Memory B cell (primary cell): ENCODE data around the gene PAX9.

Experiments used
- ATAC-seq: fragments of 150-1000 bp; cut with Tn5 transposase; 2 replicates; pipeline ENCODE4 v1.10.0; 2021; ENCODE audit warnings: low read depth, mild to moderate bottlenecking, moderate library complexity
- DNase-seq, 2 donors: peaks; one replicate each; pipeline ENCODE4 v3.0.0; 2022; ENCODE audit warnings: low spot score in 2 of 2
- H3K27ac Mint-ChIP-seq: one replicate; pipeline ENCODE4 v1.8.0; 2022; ENCODE audit warnings: mild to moderate bottlenecking, moderate library complexity, mixed read lengths
- H3K27me3 Mint-ChIP-seq: one replicate; pipeline ENCODE4 v1.8.0; 2022; ENCODE audit warnings: mixed read lengths
- H3K36me3 Mint-ChIP-seq: one replicate; pipeline ENCODE4 v1.8.0; 2022; ENCODE audit warnings: mild to moderate bottlenecking, mixed read lengths
- H3K4me1 Mint-ChIP-seq: one replicate; pipeline ENCODE4 v1.8.0; 2022; ENCODE audit warnings: mixed read lengths
- H3K4me3 Mint-ChIP-seq: one replicate; pipeline ENCODE4 v1.8.0; 2022; ENCODE audit warnings: mild to moderate bottlenecking, moderate library complexity, mixed read lengths
- H3K9me3 Mint-ChIP-seq: one replicate; pipeline ENCODE4 v1.8.0; 2022; ENCODE audit warnings: mixed read lengths

Gene PAX9

DNA sequence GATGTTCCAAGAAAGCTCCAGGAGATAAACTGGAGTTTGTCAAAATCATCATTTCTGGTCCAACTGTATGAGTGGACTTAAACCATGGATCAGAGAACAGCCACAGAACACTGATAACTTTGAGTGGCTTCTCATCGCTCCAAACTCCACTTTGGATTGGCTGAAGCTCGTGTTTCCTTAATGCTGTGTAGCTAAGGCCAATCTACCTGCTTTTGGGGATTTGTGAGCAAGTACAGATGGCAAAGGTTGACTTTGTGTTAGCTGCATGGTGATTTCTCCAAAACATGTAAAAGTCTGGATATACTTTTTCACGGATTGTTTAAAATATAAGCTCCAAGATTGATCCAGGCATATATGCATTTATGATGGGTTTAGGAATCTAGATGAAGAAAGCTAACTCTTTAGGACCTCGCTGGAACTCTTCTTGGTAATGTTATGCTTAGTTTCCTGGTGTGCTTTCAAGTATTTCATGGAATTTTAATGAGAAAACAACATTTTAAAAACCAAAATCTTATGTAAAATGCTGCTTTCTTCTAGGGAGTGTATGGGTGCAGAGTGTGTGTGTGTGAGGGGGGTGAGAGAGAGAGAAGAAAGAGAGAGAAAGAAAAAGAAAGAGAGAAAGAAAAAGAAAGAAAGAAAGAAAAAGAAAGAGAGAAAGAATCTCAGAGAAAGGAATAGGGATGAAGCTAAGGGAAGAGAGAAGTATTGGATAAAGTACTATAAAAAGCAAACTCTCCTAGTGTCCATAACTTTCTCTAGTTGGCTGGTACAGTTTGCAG lies 11.6 kb upstream of the PAX9 start:
- Mint-ChIP-seq H3K4me3 (no peak overlapping the region), H3K4me1 (no peaks in the 10 kb centered on the region), H3K27me3 (peaks cover 18% of the 10 kb centered on the region), H3K27ac (no peak overlapping the region), H3K9me3 (no peaks in the 10 kb centered on the region), H3K36me3 (no peaks in the 10 kb centered on the region)
- DNase-seq = no peak
- no peak for ATAC-seq

DNA sequence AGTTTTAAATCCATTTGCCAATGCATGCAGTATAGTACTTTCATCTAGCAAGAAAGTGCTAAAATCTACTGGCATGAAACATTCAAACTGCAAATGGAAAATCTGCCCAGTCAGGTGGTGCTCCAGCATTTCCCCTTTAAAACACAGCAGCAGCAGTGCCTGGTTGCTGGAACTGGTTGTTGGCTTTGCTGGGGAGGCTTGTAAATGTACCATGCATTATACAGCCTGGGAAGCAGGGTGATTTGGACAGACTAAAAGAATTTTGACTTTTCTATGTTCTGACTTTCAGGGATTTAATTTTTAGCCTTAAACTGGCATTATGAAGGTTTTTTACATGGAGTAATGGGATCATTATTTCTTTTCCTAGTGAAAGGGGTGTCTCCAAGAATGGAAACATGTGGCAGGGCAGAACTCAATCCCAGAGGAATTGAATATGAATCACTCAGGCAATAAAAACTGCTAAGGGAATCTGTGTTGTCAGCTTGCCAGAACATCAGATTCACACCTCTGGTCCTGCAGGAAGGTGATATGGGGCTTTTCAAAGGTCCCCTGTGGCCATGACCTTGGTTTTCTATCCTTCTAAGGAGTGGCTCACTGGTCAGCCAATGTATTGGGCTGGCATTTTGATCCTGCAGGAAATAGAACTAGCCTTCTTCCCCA lies 9.0 kb upstream of the PAX9 start:
- no peak overlapping the region for H3K4me3 Mint-ChIP-seq
- H3K9me3 Mint-ChIP-seq = peaks cover 3% of the 10 kb centered on the region
- no peak overlapping the region for H3K27ac Mint-ChIP-seq
- peaks cover 2% of the 10 kb centered on the region for H3K4me1 Mint-ChIP-seq
- peaks cover 22% of the 10 kb centered on the region for H3K27me3 Mint-ChIP-seq
- ATAC-seq (no peak), DNase-seq (no peak)
- H3K36me3 Mint-ChIP-seq = no peaks in the 10 kb centered on the region

DNA sequence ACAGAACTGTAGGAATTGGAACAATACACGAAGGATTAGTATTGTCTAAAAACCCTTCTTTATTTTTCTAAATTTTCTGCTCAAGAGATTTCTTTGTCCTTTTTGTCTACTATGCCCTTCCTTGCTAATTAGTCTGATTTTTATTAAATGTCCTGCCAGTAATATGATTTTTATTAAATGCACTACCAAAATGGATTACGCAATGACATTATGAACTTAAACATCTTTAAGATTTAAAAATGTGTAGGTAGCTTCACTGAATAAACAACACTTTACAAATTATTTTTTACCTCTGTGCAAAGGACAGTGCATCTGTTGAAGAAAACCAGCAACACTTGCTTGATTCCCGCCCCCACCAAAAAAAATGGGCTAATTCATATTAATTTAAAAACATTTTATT lies 8.2 kb upstream of the PAX9 start:
- peaks cover 2% of the 10 kb centered on the region for H3K4me1 Mint-ChIP-seq
- H3K27ac Mint-ChIP-seq = no peak overlapping the region
- DNase-seq (no peak), ATAC-seq (no peak)
- H3K9me3 Mint-ChIP-seq = peaks cover 3% of the 10 kb centered on the region
- H3K4me3 Mint-ChIP-seq = no peak overlapping the region
- peaks cover 18% of the 10 kb centered on the region for H3K27me3 Mint-ChIP-seq
- H3K36me3 Mint-ChIP-seq = no peaks in the 10 kb centered on the region

- no peak for DNase-seq
- ATAC-seq = no peak
- Mint-ChIP-seq H3K9me3 (peaks cover 3% of the 10 kb centered on the region), H3K36me3 (no peaks in the 10 kb centered on the region), H3K27ac (no peak overlapping the region), H3K4me3 (no peak overlapping the region), H3K27me3 (peaks cover 21% of the 10 kb centered on the region), H3K4me1 (peaks cover 4% of the 10 kb centered on the region)
Observed at GRCh38 chr14:36653962-36654793, 7.5 kb upstream of the PAX9 start.

DNA sequence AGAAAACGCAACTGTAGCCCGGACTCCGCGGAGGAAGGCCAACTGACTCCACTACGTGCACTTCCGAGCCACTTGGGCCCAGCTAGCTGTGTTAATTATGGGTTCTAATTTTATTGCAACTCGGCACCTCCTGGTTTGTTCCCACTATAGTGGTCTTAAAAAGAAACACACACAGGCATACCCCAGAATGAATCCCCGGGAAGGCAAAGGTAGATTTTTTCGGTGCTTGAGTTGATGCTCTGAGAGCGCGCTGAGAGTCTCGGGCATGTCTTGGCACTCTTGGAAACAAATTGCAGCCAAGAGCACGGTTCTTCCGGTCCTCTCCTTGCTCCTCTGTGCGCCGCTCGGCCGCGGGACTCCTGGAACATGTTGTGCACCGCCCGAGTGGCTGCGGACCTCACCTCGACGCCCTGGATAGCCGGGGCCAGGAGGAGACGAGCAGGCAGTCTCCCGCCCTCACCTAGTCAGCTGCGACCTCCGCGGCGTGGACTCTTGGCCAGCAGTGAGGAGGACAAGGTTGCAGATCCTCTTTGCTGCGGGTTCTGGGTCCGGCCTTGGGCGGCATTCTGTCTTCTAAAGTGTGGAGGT lies 6.8 kb upstream of the PAX9 start:
- ATAC-seq = no peak
- Mint-ChIP-seq H3K4me1 (peaks cover 5% of the 10 kb centered on the region), H3K27ac (no peak overlapping the region), H3K27me3 (peaks cover 21% of the 10 kb centered on the region), H3K36me3 (no peaks in the 10 kb centered on the region), H3K9me3 (peaks cover 3% of the 10 kb centered on the region), H3K4me3 (no peak overlapping the region)
- no peak for DNase-seq

DNA sequence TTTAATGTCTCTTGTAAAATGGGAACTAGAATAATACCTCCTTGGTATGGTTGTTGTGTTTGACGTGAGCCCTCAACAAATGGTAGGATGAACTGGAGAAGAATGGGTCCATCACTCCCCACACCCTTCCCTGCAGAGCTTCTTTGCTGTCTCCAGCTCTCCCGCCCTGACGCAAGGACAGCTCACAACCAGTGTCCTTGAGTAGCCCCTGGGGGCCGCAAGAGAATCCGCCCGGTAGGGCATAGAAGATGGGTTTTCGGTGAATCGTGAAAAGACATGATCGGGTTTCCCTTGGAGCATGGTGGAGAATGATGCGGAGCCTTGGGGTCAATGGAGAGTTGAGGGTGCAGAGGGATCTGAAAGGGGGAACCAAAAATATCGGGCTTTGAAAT lies 6.1 kb upstream of the PAX9 start:
- DNase-seq (no peak), ATAC-seq (no peak)
- no peaks in the 10 kb centered on the region for H3K36me3 Mint-ChIP-seq
- H3K4me3 Mint-ChIP-seq = no peak overlapping the region
- peaks cover 5% of the 10 kb centered on the region for H3K4me1 Mint-ChIP-seq
- H3K9me3 Mint-ChIP-seq = peaks cover 3% of the 10 kb centered on the region
- H3K27ac Mint-ChIP-seq = no peak overlapping the region
- H3K27me3 Mint-ChIP-seq = peaks cover 25% of the 10 kb centered on the region

DNA sequence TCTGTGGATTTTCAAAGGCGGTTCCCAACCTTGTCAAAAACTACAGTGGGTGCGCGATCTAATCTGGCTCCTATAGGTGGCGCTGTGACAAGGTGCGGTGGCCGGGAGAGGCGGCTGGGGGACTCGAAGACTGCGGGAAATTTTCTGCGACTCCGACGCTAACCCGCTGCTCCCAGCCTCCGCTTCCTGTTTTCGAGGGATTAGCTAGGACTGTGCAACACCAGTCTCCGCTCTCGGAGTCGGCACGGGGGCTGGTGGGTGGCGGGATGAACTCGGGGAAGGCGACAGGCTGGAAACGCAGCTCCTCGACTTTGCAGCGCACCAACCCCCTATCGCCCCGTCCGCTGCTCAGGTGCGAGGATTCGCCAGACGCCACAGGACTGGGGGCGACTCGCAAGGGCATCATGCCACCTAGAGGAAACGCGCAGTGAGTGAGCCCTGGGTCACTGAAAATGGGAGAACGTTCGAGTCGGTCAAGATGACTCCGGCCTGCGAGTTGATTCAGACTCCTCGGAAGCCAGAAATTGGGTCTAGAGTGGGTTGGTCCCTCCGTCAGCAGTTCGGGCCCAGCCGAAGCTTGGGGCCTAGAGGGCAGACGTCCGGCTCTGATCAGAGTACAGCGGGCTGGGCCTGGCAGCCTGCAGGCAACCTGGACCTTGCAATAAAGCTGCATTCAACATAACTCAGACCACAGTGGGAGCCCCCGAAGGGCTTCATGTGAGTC lies 5.5 kb upstream of the PAX9 start:
- Mint-ChIP-seq H3K36me3 (no peaks in the 10 kb centered on the region), H3K9me3 (peaks cover 3% of the 10 kb centered on the region), H3K4me1 (peaks cover 5% of the 10 kb centered on the region), H3K27me3 (peaks cover 27% of the 10 kb centered on the region), H3K4me3 (no peak overlapping the region), H3K27ac (no peak overlapping the region)
- ATAC-seq (no peak), DNase-seq (no peak)

- Mint-ChIP-seq H3K4me1 (peaks cover 5% of the 10 kb centered on the region), H3K9me3 (peaks cover 3% of the 10 kb centered on the region), H3K36me3 (no peaks in the 10 kb centered on the region), H3K4me3 (no peak overlapping the region), H3K27ac (no peak overlapping the region), H3K27me3 (peaks cover 30% of the 10 kb centered on the region)
- ATAC-seq = no peak
- DNase-seq = no peak
Observed at GRCh38 chr14:36656687-36657398, 4.8 kb upstream of the PAX9 start.

- H3K27me3 Mint-ChIP-seq = peaks cover 34% of the 10 kb centered on the region
- H3K9me3 Mint-ChIP-seq = peaks cover 3% of the 10 kb centered on the region
- ATAC-seq = no peak
- peaks cover 9% of the 10 kb centered on the region for H3K4me1 Mint-ChIP-seq
- no peak overlapping the region for H3K4me3 Mint-ChIP-seq
- DNase-seq = no peak
- H3K27ac Mint-ChIP-seq = no peak overlapping the region
- H3K36me3 Mint-ChIP-seq = no peaks in the 10 kb centered on the region
Observed at GRCh38 chr14:36657399-36658122, 4.1 kb upstream of the PAX9 start.

DNA sequence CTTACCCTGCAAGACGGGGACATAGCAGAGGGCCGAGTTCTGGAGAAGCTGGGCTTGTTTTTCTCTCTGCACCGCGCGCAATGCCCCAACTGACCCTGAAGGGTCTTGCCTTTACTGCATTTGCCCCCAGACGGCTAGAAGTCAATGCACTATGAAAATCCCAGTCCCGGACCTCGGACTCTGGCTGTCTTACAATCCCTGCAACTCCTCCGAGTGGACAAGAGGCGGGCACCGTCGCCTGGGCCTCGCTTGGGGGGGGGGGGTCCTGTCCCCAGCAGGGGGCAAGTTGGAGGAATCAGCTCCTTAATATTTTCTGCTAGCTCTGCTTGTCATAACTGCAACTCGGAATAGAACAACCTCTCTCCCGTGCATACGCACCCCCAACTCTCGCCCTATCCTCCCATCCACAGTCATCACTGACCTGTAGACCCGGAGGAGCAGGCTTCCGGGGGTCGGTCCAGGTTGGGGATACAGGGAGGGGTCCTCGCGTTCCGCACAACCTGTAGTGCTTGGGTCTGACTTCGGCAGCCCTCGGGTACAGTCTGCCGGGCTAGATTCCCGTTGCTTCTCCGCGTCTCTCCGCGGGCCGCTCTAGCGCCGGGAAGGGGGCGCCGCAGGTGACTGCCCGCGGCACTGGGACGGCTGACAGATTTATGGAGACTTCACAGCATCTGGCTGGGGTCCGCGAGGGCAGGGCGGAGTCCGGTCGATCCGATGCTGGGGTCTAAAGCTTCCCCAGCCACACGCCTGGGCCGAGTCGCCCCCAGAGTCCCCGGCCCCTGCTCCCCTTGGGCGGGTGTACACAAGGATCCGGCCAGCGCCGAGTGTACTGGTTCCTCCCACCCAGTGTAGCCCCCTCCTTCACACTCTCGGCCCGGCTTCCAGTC lies 3.3 kb upstream of the PAX9 start:
- Mint-ChIP-seq H3K4me1 (peaks cover 10% of the 10 kb centered on the region), H3K27ac (no peak overlapping the region), H3K9me3 (peaks cover 3% of the 10 kb centered on the region), H3K36me3 (no peaks in the 10 kb centered on the region), H3K27me3 (peaks cover 34% of the 10 kb centered on the region), H3K4me3 (no peak overlapping the region)
- DNase-seq (no peak), ATAC-seq (no peak)

GRCh38 chr14:36659010-36659821 lies 2.4 kb upstream of the PAX9 start:
- H3K27me3 Mint-ChIP-seq = peaks cover 36% of the 10 kb centered on the region
- H3K4me3 Mint-ChIP-seq = no peak overlapping the region
- H3K36me3 Mint-ChIP-seq = no peaks in the 10 kb centered on the region
- peaks cover 10% of the 10 kb centered on the region for H3K4me1 Mint-ChIP-seq
- H3K27ac Mint-ChIP-seq = no peak overlapping the region
- no peak for DNase-seq
- peaks cover 3% of the 10 kb centered on the region for H3K9me3 Mint-ChIP-seq
- no peak for ATAC-seq
